C4-2B (cell line): Measurements from ENCODE around the gene ACSF3.

Experiments used
- ZFX ChIP-seq: fragments of 450-650 bp; IDR thresholded peaks from 2 replicates; pipeline ENCODE4 v1.6.1; 2017
- TF ChIP-seq, protein P1 (sequence below): fragments of 450-650 bp; conservative IDR thresholded peaks from 2 replicates; pipeline ENCODE4 v1.5.1; 2017; ENCODE audit warnings: mild to moderate bottlenecking

GRCh38 chr16:89102481-89103073 lies 8.9 kb downstream of the ACSF3 start:
- TF ChIP-seq, protein P1, sequence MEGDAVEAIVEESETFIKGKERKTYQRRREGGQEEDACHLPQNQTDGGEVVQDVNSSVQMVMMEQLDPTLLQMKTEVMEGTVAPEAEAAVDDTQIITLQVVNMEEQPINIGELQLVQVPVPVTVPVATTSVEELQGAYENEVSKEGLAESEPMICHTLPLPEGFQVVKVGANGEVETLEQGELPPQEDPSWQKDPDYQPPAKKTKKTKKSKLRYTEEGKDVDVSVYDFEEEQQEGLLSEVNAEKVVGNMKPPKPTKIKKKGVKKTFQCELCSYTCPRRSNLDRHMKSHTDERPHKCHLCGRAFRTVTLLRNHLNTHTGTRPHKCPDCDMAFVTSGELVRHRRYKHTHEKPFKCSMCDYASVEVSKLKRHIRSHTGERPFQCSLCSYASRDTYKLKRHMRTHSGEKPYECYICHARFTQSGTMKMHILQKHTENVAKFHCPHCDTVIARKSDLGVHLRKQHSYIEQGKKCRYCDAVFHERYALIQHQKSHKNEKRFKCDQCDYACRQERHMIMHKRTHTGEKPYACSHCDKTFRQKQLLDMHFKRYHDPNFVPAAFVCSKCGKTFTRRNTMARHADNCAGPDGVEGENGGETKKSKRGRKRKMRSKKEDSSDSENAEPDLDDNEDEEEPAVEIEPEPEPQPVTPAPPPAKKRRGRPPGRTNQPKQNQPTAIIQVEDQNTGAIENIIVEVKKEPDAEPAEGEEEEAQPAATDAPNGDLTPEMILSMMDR, result no peak
- no peak for TF ChIP-seq ZFX
